ENCODE data around the gene HBB.

HBB gene

GRCh38 chr11:5247472-5248192 lies 20.8 kb upstream of the HBB start:
- no peak for DNase-seq (ENCODE audit: low read depth, low spot score)

- DNase-seq (ENCODE audit: low read depth, low spot score), result no peak
Observed at GRCh38 chr11:5246772-5247471, 20.1 kb upstream of the HBB start.

GRCh38 chr11:5245155-5245554 lies 18.3 kb upstream of the HBB start:
- DNase-seq (ENCODE audit: low read depth, low spot score), result no peak

- no peak for DNase-seq (ENCODE audit: low read depth, low spot score)
Observed at GRCh38 chr11:5243816-5244180, 16.9 kb upstream of the HBB start.

GRCh38 chr11:5242933-5243815 lies 16.3 kb upstream of the HBB start:
- no peak for DNase-seq (ENCODE audit: low read depth, low spot score)

GRCh38 chr11:5242208-5242607 lies 15.3 kb upstream of the HBB start:
- DNase-seq (ENCODE audit: low read depth, low spot score), result no peak

GRCh38 chr11:5241458-5241857 lies 14.6 kb upstream of the HBB start:
- no peak for DNase-seq (ENCODE audit: low read depth, low spot score)

- DNase-seq (ENCODE audit: low read depth, low spot score), result no peak
Observed at GRCh38 chr11:5240458-5240857, 13.6 kb upstream of the HBB start.

- no peak for DNase-seq (ENCODE audit: low read depth, low spot score)
Observed at GRCh38 chr11:5240056-5240455, 13.2 kb upstream of the HBB start.

- DNase-seq (ENCODE audit: low read depth, low spot score), result no peak
Observed at GRCh38 chr11:5239046-5239445, 12.2 kb upstream of the HBB start.

GRCh38 chr11:5238486-5238885 lies 11.6 kb upstream of the HBB start:
- DNase-seq (ENCODE audit: low read depth, low spot score), result no peak

GRCh38 chr11:5237420-5237819 lies 10.5 kb upstream of the HBB start:
- DNase-seq (ENCODE audit: low read depth, low spot score), result no peak

- no peak for DNase-seq (ENCODE audit: low read depth, low spot score)
Observed at GRCh38 chr11:5235364-5236095, 8.7 kb upstream of the HBB start.

GRCh38 chr11:5234381-5234834 lies 7.5 kb upstream of the HBB start, which contains the start of gene HBD:
HBD (minus strand) TSS chr11:5234483; CDS start chr11:5234433, 50 bp downstream.
- DNase-seq (ENCODE audit: low read depth, low spot score), result no peak

GRCh38 chr11:5233307-5233706 lies 6.4 kb upstream of the HBB start:
- no peak for DNase-seq (ENCODE audit: low read depth, low spot score)

- no peak for DNase-seq (ENCODE audit: low read depth, low spot score)
Observed at GRCh38 chr11:5232821-5233220, 6.0 kb upstream of the HBB start.

- DNase-seq (ENCODE audit: low read depth, low spot score), result no peak
Observed at GRCh38 chr11:5232176-5232575, 5.3 kb upstream of the HBB start.

GRCh38 chr11:5231111-5231510 lies 4.2 kb upstream of the HBB start:
- no peak for DNase-seq (ENCODE audit: low read depth, low spot score)

- DNase-seq (ENCODE audit: low read depth, low spot score), result no peak
Observed at GRCh38 chr11:5230266-5230665, 3.4 kb upstream of the HBB start.

GRCh38 chr11:5229796-5230195 lies 2.9 kb upstream of the HBB start:
- no peak for DNase-seq (ENCODE audit: low read depth, low spot score)

- DNase-seq (ENCODE audit: low read depth, low spot score), result no peak
Observed at GRCh38 chr11:5229356-5229755, 2.5 kb upstream of the HBB start.

GRCh38 chr11:5228124-5228523 lies 1.3 kb upstream of the HBB start:
- no peak for DNase-seq (ENCODE audit: low read depth, low spot score)

Data from smooth muscle cell of the brain vasculature (primary cell).